Adrenal gland (tissue), 5 donors: ENCODE data around the gene STK17A.

Source experiments
- POLR2A ChIP-seq, 2 donors: fragments of 450-650 bp; IDR thresholded peaks; one replicate each; pipeline ENCODE4 v1.6.1; 2017; ENCODE audit warnings: antibody characterized with exemption in 2 of 2, mild to moderate bottlenecking in 2 of 2, moderate library complexity in 1 of 2
- TF ChIP-seq, protein P1 (sequence below), 6 experiments: fragments of 450-650 bp in 4 of 6; fragments of 200-600 bp in 2 of 6; sonication (generic) in 1 of 6; IDR thresholded peaks; 1 replicate in 5 of 6; 2 replicates in 1 of 6; pipeline versions ENCODE4 v1.5.1 to v1.8.0; 2016 to 2021; ENCODE audit warnings: antibody characterized with exemption in 6 of 6, mild to moderate bottlenecking in 2 of 6, moderate library complexity in 1 of 6
- donor health status: DM: no; HTN: no; CAD: no.

DNA sequence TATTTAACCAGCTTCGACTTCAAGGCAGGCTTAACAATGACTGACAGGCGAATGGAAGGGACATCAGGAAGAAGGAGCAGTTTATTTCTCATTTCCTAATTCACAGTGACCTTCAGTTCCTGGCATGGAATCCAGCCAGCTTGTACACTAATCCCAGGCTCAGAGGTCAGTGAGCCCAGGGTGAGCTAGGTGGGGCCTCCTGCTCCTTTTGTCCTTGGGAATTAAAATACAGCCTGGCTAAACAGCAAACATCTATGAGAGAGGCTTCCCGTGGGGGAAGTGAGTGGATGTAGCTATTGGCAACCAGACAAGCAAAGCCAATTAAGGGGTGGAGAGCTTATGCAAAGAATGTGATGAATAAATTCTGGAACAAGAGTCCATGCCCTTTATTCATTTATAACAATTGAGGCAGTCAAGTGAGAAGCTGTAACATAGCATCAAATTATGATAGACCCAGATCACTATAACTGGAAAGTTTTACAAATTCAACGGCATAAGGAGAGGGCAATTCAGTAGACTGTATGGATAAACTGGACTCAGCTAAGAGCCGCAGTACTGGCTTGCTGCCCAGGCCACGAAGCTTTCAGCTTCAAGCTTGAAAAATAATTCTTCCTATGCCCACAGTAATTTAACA lies 57.1 kb downstream of the STK17A start:
- no peak for TF ChIP-seq POLR2A (IDR thresholded peaks at IDR 0.05)
- TF ChIP-seq, protein P1, sequence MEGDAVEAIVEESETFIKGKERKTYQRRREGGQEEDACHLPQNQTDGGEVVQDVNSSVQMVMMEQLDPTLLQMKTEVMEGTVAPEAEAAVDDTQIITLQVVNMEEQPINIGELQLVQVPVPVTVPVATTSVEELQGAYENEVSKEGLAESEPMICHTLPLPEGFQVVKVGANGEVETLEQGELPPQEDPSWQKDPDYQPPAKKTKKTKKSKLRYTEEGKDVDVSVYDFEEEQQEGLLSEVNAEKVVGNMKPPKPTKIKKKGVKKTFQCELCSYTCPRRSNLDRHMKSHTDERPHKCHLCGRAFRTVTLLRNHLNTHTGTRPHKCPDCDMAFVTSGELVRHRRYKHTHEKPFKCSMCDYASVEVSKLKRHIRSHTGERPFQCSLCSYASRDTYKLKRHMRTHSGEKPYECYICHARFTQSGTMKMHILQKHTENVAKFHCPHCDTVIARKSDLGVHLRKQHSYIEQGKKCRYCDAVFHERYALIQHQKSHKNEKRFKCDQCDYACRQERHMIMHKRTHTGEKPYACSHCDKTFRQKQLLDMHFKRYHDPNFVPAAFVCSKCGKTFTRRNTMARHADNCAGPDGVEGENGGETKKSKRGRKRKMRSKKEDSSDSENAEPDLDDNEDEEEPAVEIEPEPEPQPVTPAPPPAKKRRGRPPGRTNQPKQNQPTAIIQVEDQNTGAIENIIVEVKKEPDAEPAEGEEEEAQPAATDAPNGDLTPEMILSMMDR (IDR thresholded peaks at IDR 0.05) = no peak
